Testis (tissue), 3 donors: Measurements from ENCODE around the gene NAP1L4. TPM values are rescaled to one million over a fixed set of nuclear protein-coding genes. Genes with fewer than 3 reads are reported as not detected.

ENCODE experiments used
- DNase-seq: peaks from one replicate; pipeline ENCODE4 v3.0.0-alpha.2; 2019
- H3K27ac ChIP-seq, 2 donors: fragments of 200-600 bp; sonication (generic); one replicate each; pipeline ENCODE4 v1.5.1; 2019
- H3K27me3 ChIP-seq: fragments of 200-600 bp; sonication (generic); one replicate; pipeline ENCODE4 v1.5.1; 2019
- H3K36me3 ChIP-seq: fragments of 200-600 bp; sonication (generic); one replicate; pipeline ENCODE4 v1.5.1; 2017; ENCODE audit warnings: low read depth; ENCODE audit errors: missing control alignments
- H3K4me1 ChIP-seq: fragments of 200-600 bp; sonication (generic); one replicate; pipeline ENCODE4 v1.5.1; 2019
- H3K4me3 ChIP-seq, 2 donors: fragments of 200-600 bp; sonication (generic); one replicate each; pipeline ENCODE4 v1.5.1; 2017 to 2019
- H3K9me3 ChIP-seq: fragments of 200-600 bp; sonication (generic); one replicate; pipeline ENCODE4 v1.5.1; 2017
- POLR2A ChIP-seq: fragments of 450-650 bp; IDR thresholded peaks from one replicate; pipeline ENCODE4 v1.6.1; 2017; ENCODE audit warnings: antibody characterized with exemption, mild to moderate bottlenecking, moderate library complexity
- WGBS, 2 donors: methylation state at CpG; one replicate each; pipeline ENCODE4 v1.1.5; 2018; 5-methylcytosine and 5-hydroxymethylcytosine counted together
- intact Hi-C: fragments of 100-400 bp; cut with DNase I; formaldehyde crosslinking; loops from one replicate; pipeline ENCODE4 v1.15.1; 2023; ENCODE audit warnings: low total_unique reads
- polyA plus RNA-seq: library from polyadenylated mRNA; stranded (reverse); fragments of 350-450 nt; fragmentation: Illumina TruSeq; extraction: RNeasy Lipid Tissue Mini Kit (QIAGEN cat#74804); gene quantifications from one replicate; pipeline ENCODE4 v1.2.3, GENCODE V29; 2014; ENCODE audit warnings: low read depth, low replicate concordance; ENCODE audit not compliant: insufficient read depth
- total RNA-seq, 2 donors: library from RNA; depleted of rRNA; stranded (reverse); fragments of >200 nt; gene quantifications; one replicate each; pipeline ENCODE4 v1.2.3, GENCODE V29; 2016
- TF ChIP-seq, protein P1 (sequence below), 3 experiments: fragments of 450-650 bp in 2 of 3; fragments of 200-600 bp in 1 of 3; sonication (generic) in 1 of 3; IDR thresholded peaks; one replicate each; pipeline ENCODE4 v1.5.1; 2016 to 2019; ENCODE audit warnings: antibody characterized with exemption in 3 of 3, mild to moderate bottlenecking in 2 of 3, moderate library complexity in 1 of 3

NAP1L4 gene
- total and polyA plus RNA-seq, 3 donors from 2014 or later: 165 to 208 (median 206) TPM

- H3K4me1 ChIP-seq: no peaks in the 10 kb centered on the region
- 90 to 92% methylated on average over 9 of the region's 9 CpGs for WGBS, 2 donors
- intact Hi-C loops: no loop called here
- H3K27me3 ChIP-seq: no peaks in the 10 kb centered on the region
- H3K27ac ChIP-seq: no peak overlapping the region
- no peaks in the 10 kb centered on the region for H3K9me3 ChIP-seq
- no peak for DNase-seq
- TF ChIP-seq POLR2A: no peak
- TF ChIP-seq, protein P1, sequence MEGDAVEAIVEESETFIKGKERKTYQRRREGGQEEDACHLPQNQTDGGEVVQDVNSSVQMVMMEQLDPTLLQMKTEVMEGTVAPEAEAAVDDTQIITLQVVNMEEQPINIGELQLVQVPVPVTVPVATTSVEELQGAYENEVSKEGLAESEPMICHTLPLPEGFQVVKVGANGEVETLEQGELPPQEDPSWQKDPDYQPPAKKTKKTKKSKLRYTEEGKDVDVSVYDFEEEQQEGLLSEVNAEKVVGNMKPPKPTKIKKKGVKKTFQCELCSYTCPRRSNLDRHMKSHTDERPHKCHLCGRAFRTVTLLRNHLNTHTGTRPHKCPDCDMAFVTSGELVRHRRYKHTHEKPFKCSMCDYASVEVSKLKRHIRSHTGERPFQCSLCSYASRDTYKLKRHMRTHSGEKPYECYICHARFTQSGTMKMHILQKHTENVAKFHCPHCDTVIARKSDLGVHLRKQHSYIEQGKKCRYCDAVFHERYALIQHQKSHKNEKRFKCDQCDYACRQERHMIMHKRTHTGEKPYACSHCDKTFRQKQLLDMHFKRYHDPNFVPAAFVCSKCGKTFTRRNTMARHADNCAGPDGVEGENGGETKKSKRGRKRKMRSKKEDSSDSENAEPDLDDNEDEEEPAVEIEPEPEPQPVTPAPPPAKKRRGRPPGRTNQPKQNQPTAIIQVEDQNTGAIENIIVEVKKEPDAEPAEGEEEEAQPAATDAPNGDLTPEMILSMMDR (IDR thresholded peaks at IDR 0.05): no peak
- no peak overlapping the region for H3K4me3 ChIP-seq
- H3K36me3 ChIP-seq: no peaks in the 10 kb centered on the region
Observed at GRCh38 chr11:3008746-3009336, 16.7 kb upstream of the NAP1L4 start.

DNA sequence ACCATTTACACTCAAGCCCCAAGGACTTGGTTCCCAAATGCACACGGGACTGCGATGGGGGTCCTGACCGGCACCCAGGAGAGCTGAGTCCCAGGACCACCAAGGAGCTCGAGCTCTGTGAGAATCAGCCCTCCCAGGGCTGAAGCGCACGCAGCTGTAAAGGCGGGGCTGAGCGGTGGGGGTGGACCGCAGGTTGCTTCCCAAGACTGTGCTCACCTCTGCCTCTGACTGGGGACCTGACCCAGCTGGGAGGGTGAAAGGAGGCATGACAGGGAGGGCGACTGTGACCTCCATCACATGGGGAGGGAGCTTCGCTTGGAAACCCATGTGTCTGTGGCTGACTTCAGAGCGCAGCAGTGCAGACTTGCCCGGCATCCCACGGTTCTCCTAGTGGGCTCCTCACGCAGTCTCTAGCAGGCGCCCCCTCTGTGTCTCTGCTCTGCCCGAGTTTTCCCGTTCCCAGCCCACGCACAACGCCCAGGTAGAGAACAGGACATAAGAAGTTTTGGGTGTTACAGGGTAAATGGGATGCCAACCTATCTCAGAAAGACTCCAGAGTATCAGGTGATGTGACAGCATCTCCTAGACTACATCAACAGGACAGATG is 15.4 kb upstream of the NAP1L4 start:
- Histone ChIP-seq H3K4me1 (no peaks in the 10 kb centered on the region), H3K27me3 (no peaks in the 10 kb centered on the region), H3K4me3 (no peak overlapping the region), H3K36me3 (no peaks in the 10 kb centered on the region), H3K9me3 (no peaks in the 10 kb centered on the region), H3K27ac (no peak overlapping the region)
- TF ChIP-seq, protein P1 (IDR thresholded peaks at IDR 0.05): no peak
- TF ChIP-seq POLR2A: no peak
- WGBS, 2 donors: 87 to 90% methylated on average over 18 to 20 of the region's 20 CpGs
- DNase-seq: no peak
- intact Hi-C loops: no loop called here

DNA sequence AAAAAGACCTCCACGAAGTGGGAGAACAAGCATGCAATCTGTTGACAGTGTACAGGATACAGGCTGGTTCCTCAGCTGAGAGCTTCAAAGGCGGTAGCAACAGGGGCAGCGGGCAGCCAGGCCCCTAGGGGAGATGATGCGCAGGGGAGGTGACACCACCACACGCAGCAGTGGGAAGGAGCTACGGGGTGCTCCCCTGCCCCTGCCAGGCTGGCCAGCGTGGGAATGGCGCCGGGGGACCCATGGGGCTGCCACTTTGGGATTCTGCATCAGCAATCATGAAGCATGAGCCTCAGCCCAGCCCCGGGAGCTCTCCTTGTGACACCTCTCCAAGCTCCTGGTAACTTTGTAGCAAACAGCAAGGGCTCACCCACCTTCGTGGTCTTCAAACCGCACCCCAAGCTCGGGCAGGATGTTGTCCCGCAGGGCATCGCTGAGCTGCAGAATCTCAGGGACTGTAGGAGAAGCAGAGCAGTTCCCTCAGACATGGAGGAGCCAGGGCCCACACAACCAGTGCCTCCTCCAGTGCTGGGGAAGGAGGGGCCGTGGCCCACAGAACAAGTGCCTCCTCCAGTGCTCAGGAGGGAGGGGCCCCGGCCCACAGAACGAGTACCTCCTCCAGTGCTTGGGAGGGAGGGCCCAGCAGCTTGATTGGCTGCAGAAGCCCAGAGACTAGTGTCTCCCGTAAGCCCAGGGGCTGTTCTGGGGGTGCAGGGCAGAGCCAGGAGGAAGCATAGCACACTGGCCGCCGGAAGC is 14.6 kb upstream of the NAP1L4 start:
- TF ChIP-seq, protein P1 (IDR thresholded peaks at IDR 0.05): no peak
- no peak for TF ChIP-seq POLR2A
- 76 to 88% methylated on average over 8 to 21 of the region's 21 CpGs for WGBS, 2 donors
- Histone ChIP-seq H3K36me3 (no peaks in the 10 kb centered on the region), H3K4me1 (no peaks in the 10 kb centered on the region), H3K27me3 (no peaks in the 10 kb centered on the region), H3K4me3 (no peak overlapping the region), H3K27ac (no peak overlapping the region), H3K9me3 (no peaks in the 10 kb centered on the region)
- DNase-seq: no peak
- intact Hi-C loops: no loop called here

- 92 to 95% methylated on average over 7 to 10 of the region's 10 CpGs for WGBS, 2 donors
- Histone ChIP-seq H3K36me3 (no peaks in the 10 kb centered on the region), H3K9me3 (no peaks in the 10 kb centered on the region), H3K27ac (no peak overlapping the region), H3K4me3 (no peak overlapping the region), H3K27me3 (no peaks in the 10 kb centered on the region), H3K4me1 (peaks cover 7% of the 10 kb centered on the region)
- TF ChIP-seq, protein P1 (IDR thresholded peaks at IDR 0.05): no peak
- no peak for TF ChIP-seq POLR2A
- DNase-seq: no peak
- intact Hi-C loops: no loop called here
Observed at GRCh38 chr11:3004481-3004880, 12.4 kb upstream of the NAP1L4 start.
